ENCODE results near the gene HAVCR1.
"Not testable (repeated sequence)": the region's sequence is repeated elsewhere in the genome, so short reads cannot be mapped to it uniquely, and the experiment has no call there.

HAVCR1 gene

DNA sequence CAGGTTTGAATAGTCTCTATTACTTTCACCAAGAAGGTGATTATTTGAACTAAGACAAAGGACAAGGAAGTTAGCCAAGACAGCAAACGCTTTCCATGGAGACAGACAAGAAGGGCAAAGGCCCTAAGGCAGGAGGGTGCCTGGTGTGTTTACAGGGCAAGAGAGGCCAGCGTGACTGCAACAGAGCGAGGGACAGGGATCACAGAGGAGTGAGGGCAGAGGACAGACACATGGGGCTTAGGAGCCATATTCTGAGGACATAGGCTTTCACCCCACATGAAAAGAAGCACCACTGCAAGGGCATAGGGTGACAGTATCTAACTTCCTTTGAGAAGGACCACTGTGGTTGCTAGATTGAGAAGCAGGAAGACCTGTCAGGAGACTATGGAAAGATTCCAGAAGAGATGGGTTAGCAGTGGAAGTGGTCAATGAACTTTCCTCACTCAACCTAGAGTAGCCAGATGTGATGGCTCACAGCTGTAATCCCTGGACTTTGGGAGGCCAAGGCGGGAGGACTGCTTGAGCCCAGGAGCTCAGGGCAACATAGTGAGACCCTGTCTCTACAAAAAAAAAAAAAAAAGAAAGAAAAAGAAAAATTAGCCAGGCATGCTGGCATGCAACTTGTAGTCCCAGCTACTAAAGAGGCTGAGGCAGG is 5.0 kb upstream of the HAVCR1 start:
- no peaks in the 10 kb centered on the region for H3K36me3 Mint-ChIP-seq
- no peak overlapping the region for H3K4me3 Mint-ChIP-seq
- H3K9me3 Mint-ChIP-seq, result no peaks in the 10 kb centered on the region
- DNase-seq (ENCODE audit: low spot score in 2 of 2) (no peak), ATAC-seq (no peak)
- H3K27ac Mint-ChIP-seq, result peak overlapping the region; percentile 78
- H3K4me1 Mint-ChIP-seq, result no peaks in the 10 kb centered on the region

DNA sequence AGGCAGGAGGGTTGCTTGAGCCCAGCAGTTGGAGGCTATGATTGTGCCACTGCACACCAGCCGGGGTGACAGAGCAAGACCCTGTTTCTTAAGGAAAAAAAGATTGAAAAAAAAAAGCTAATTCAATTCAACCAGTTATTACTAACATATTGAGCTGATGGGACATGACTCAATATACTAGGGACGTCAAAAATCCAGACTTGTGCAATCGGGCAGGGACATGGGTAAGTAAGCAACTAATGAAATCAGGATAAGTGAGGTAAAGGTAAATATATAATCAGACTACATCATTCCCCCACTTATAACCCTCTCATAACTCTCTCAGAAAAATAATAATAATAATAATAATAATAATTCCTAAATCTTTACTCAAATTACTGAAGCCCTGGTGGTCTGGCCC is 975 bp upstream of the HAVCR1 start:
- no peak overlapping the region for H3K27ac Mint-ChIP-seq
- H3K4me3 Mint-ChIP-seq, result no peak overlapping the region
- DNase-seq (ENCODE audit: low spot score in 2 of 2) (no peak), ATAC-seq (no peak)
- H3K9me3 Mint-ChIP-seq, result no peaks in the 10 kb centered on the region
- no peaks in the 10 kb centered on the region for H3K4me1 Mint-ChIP-seq
- no peaks in the 10 kb centered on the region for H3K36me3 Mint-ChIP-seq

DNA sequence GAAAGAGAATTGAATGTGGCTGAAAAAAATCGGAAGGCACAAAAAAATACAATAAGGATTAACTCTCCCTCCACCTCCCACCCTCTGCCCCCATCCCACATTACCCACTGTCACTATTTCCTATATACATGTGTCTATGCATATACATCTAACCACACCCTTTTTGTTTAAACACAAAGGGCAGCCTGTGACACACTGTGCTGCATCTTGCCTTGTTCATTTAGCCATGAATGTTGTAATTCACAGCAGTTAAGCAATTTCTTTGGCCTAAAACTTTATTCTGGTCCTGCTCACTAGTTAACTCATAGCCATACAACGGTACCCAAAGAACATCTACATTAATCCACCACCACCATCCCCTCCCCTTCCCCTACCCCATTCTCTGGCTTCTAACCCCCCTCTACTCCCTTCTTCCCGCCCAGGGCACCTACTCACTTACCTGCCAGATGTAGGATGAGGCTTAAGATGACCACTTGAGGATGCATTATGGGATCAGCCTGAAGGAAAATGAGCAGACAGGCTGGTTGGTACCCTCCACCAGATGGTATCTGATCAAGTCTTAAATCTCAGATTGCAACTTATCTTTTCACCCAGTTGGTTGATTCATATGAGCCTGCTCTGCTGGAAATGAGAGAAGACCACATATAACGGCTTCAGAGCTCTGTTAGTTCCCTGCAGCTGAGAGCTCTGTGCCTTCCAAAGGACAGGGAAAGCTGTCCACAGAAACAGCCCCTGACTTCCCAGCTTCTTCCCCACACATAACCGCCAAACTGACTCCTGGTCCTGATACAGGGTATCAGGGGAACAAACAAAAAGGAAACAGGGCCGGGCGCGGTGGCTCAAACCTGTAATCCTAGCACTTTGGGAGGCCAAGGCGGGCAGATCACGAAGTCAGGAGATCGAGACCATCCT is 1.2 kb downstream of the HAVCR1 start:
- no peak overlapping the region for H3K27ac Mint-ChIP-seq
- DNase-seq (ENCODE audit: low spot score in 2 of 2), result no peak
- no peaks in the 10 kb centered on the region for H3K4me1 Mint-ChIP-seq
- H3K36me3 Mint-ChIP-seq, result no peaks in the 10 kb centered on the region
- H3K9me3 Mint-ChIP-seq, result no peaks in the 10 kb centered on the region
- ATAC-seq, result no peak
- no peak overlapping the region for H3K4me3 Mint-ChIP-seq

DNA sequence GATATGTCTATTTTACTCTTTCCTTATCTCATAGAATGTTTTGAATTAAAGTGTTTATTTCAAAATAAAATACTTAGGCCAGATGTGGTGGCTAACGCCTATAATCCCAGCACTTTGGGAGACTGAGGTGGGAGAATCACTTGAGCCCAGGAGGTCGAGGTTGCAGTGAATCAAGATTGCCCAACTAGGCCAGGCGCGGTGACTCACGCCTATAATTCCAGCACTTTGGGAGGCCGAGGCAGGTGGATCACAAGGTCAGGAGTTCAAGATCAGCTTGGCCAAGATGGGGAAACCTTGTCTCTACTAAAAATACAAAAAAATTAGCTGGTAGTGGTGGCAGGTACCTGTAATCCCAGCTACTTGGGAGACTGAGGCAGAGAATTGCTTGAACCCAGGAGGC is 2.1 kb downstream of the HAVCR1 start:
- not testable (repeated sequence) for ATAC-seq; H3K9me3 Mint-ChIP-seq; DNase-seq (ENCODE audit: low spot score in 2 of 2); H3K4me3 Mint-ChIP-seq; H3K27ac Mint-ChIP-seq; H3K36me3 Mint-ChIP-seq; H3K4me1 Mint-ChIP-seq

DNA sequence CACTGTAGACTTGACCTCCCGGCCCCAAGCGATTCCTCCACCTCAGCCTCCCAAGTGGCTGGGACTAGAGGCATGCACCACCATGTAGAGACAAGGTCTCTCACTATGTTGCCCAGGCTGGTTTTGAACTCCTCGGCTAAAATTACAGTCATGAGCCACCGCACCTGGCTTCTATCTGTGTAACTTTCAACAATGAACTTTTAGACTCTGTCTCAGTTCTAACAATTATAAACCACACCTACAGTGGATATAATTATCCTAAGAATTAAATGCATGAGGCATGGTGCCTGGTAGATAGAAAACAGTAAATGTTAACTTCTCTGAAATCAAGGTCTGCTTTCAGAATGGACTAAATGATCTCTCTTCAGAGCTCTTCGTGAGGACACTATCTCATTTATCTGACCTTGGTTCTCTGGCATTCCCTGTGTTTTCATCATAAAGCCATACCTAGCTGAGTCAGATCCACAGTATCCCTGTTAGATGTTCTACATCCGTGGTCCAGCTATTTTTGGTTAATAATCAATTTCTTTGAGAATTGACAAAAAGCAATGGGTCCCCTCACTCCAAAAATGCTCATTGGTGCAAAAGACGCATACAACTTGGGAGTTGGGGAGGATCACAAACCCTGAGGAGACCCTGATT is 7.2 kb downstream of the HAVCR1 start:
- DNase-seq (ENCODE audit: low spot score in 2 of 2) (no peak), ATAC-seq (no peak)
- H3K36me3 Mint-ChIP-seq, result no peaks in the 10 kb centered on the region
- peaks cover 8% of the 10 kb centered on the region for H3K4me1 Mint-ChIP-seq
- H3K9me3 Mint-ChIP-seq, result no peaks in the 10 kb centered on the region
- H3K4me3 Mint-ChIP-seq, result no peak overlapping the region
- no peak overlapping the region for H3K27ac Mint-ChIP-seq

DNA sequence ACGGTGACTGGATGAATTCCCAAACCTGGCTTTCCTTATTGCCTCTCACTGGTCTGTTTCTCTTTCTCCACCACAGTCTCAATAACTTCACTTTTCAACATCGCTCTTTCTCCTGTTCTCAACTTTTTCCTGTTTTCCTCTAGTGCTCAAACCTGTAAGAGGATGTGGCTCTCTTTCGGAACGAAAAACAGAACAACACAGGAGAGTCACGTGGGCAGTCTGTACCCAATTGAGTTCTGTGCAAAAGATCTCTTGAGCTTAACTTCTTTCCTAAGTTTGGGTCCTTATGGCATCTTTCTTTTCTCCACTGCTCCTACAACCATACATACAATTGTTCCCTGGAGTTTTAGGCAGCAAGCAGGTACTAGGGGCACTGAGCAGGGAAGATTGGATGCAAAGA is 8.9 kb downstream of the HAVCR1 start:
- peaks cover 15% of the 10 kb centered on the region for H3K4me1 Mint-ChIP-seq
- ATAC-seq, result no peak
- H3K27ac Mint-ChIP-seq, result no peak overlapping the region
- no peak overlapping the region for H3K4me3 Mint-ChIP-seq
- no peaks in the 10 kb centered on the region for H3K36me3 Mint-ChIP-seq
- DNase-seq (ENCODE audit: low spot score in 2 of 2), result no peak
- H3K9me3 Mint-ChIP-seq, result no peaks in the 10 kb centered on the region

DNA sequence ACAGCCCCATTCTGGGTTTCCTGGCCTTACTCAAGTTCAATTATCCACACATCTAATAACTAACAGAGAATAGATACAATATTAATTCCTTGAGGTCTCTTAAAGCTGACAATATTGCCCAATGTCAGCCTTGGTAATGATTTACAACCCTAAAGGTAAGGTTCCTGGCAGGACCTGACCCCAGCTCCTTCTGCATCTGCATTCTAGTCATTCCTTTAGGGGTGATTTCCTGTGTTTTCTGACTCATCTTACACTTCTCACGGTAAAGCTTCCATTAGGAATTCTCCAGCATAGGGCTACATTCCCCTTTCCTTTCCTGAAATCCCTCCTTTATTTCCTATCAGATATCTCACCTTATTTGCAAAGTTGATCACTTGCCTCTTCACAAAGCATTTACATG is 9.3 kb downstream of the HAVCR1 start:
- no peak for ATAC-seq
- Mint-ChIP-seq H3K4me3 (no peak overlapping the region), H3K9me3 (no peaks in the 10 kb centered on the region), H3K36me3 (no peaks in the 10 kb centered on the region), H3K4me1 (peaks cover 15% of the 10 kb centered on the region), H3K27ac (no peak overlapping the region)
- DNase-seq (ENCODE audit: low spot score in 2 of 2), result no peak

DNA sequence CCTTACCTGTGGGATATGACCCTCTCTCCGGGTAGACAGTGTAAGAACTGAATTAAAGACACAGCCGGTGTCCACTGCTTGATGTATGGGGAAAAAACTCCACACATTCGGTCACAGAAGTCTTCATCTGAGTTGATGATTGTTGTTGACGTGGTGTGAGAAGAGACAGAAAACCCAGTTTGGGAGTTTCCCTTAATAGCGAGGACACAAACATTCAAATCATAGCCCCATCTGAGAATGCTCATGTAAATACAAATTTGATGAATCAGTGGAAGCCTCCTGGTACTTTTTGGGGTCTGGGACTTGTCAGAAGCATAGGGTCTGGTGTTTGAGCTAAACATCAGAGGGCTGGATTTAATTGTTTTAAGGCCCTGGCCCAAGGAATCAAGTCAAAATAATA is 11.0 kb downstream of the HAVCR1 start:
- Mint-ChIP-seq H3K27ac (no peak overlapping the region), H3K9me3 (no peaks in the 10 kb centered on the region), H3K4me1 (peaks cover 15% of the 10 kb centered on the region), H3K4me3 (no peak overlapping the region), H3K36me3 (no peaks in the 10 kb centered on the region)
- ATAC-seq (no peak), DNase-seq (ENCODE audit: low spot score in 2 of 2) (no peak)

DNA sequence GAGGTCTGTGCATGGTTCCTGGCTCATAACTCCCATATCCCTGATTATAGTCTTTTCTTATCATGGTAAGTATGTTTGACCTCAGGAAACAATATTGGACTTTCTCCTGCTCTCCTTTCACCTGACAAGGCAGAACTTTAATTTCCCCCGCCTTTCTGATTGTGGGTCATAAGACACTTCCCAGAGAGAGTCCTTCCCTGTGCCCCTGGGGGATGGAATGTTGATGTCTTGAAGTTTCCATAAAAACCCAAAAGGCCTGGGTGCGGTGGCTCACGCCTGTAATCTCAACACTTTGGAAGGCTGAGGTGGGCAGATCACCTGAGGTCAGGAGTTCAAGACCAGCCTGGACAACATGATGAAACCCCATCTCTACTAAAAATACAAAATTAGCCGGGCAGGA is 11.9 kb downstream of the HAVCR1 start:
- not testable (repeated sequence) for H3K9me3 Mint-ChIP-seq, H3K27ac Mint-ChIP-seq

DNA sequence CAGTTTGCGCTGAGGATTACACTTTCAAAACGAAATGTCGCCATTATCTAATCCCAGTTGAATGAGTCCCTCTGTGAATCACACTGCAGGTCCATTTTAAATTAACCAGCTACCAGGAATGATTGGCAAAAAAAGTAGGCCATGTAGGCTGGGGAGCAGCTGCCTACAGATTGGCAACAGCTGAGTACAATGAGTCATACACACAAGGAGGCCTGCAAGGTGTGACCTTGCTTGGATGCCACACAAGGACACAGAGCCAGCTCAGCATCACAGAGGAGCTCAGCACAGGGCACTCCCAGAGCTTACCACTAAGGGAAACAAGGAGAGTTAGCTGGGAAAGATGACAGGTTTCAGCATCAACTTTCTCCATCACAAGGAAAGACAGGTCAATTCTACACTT is 12.9 kb downstream of the HAVCR1 start:
- no peak overlapping the region for H3K27ac Mint-ChIP-seq
- ATAC-seq, result peak; percentile 89

More for the DNA sequence above, 11.9 kb downstream of the HAVCR1 start:
- not testable (repeated sequence) for H3K4me3 Mint-ChIP-seq; DNase-seq (ENCODE audit: low spot score in 2 of 2); ATAC-seq; H3K36me3 Mint-ChIP-seq
- peaks cover 15% of the 10 kb centered on the region for H3K4me1 Mint-ChIP-seq

DNA sequence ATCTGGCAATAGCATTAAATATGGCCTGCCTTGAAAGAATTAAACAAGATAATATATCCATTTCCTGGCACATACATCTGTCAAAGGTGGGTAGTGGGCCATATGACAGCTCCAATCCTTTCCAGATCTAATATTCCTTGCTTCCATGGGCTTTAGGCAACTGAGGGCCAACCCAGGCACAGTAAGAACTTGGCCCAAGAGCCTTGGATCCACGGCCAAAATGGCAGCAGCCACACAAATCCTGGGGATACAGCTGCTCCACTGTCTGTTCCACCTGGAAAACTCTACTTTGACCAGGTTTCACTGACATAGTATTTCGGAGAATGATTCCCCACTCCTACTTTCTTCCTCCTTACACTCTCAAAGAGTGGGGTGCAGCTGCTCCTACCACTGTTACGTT is 13.3 kb downstream of the HAVCR1 start:
- no peak overlapping the region for H3K4me3 Mint-ChIP-seq
- DNase-seq (ENCODE audit: low spot score in 2 of 2), result no peak
- H3K9me3 Mint-ChIP-seq, result no peaks in the 10 kb centered on the region
- peaks cover 15% of the 10 kb centered on the region for H3K4me1 Mint-ChIP-seq
- no peaks in the 10 kb centered on the region for H3K36me3 Mint-ChIP-seq
- no peak overlapping the region for H3K27ac Mint-ChIP-seq
- no peak for ATAC-seq

More for the DNA sequence above, 12.9 kb downstream of the HAVCR1 start:
- Mint-ChIP-seq H3K36me3 (no peaks in the 10 kb centered on the region), H3K4me1 (peaks cover 15% of the 10 kb centered on the region), H3K4me3 (no peak overlapping the region), H3K9me3 (no peaks in the 10 kb centered on the region)
- no peak for DNase-seq (ENCODE audit: low spot score in 2 of 2)

DNA sequence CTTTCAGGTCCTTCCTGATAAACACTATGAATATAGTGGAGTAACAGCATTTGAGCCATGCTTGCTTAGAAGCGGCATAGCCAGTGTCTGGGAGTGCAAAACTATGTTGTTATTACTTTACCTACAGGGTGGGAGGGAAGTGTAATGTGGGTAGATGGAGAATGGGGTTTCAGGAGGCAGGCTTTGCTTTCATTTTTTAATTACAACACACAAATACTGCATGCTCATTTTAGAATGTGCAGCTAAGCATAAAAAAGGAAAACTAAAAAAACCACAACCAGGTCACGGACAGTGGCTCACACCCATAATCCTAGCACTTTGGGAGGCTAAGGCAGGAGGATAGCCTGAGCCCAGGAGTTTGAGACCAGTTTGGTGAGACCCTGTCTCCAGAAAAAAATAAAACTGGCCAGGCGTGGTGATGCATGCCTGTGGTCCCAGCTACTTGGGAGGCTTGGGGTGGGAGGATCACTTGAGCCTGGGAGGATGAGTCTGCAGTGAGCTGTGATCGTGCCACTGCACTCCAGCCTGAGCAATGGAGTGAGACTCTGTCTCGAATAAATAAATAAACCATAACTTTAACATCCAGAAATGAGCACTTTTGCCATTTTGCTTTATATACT is 20.2 kb downstream of the HAVCR1 start:
- Mint-ChIP-seq H3K4me1 (peaks cover 10% of the 10 kb centered on the region), H3K4me3 (no peak overlapping the region)
- ATAC-seq, result peak; percentile 56

DNA sequence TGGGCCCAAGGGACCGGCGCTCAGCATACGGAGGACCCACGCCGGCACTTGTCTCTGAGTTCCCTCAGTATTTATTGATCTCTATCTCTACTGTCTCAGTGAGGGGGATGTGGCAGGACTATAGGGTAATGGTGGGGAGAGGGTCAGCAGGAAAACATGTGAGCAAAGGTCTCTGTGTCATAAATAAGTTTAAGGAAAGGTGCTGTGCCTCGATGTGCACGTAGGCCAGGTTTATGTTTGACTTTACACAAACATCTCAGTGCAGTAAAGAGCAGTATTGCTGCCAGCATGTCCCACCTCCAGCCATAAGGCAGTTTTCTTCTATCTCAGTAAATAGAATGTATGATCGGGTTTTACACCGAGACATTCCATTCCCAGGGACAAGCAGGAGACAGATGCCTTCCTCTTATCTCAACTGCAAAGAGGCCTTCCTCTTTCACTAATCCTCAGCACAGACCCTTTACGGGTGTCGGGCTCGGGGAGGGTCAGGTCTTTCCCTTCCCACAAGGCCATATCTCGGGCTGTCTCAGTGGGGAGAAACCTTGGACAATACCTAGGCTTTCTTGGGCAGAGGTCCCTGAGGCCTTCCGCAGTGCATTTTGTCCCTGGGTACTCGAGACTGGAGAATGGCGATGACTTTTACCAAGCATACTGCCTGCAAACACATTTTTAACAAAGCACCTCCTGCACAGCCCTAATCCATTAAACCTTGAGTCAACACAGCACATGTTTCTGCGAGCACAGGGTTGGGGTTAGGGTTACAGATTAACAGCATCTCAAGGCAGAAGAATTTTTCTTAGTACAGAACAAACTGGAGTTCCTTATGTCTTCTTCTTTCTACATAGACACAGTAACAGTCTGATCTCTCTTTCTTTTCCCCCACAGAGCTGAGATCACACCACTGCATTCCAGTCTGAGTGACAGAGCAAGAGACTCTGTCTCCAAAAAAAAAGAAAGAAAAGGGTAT is 24.5 kb downstream of the HAVCR1 start:
- H3K4me3 Mint-ChIP-seq; H3K9me3 Mint-ChIP-seq; H3K36me3 Mint-ChIP-seq; ATAC-seq; DNase-seq (ENCODE audit: low spot score in 2 of 2): not testable (repeated sequence)
- H3K4me1 Mint-ChIP-seq, result peaks cover 29% of the 10 kb centered on the region
- H3K27ac Mint-ChIP-seq, result peak overlapping the region; percentile 41

More for the DNA sequence above, 20.2 kb downstream of the HAVCR1 start:
- Mint-ChIP-seq H3K36me3 (no peaks in the 10 kb centered on the region), H3K27ac (peak overlapping the region; percentile 24), H3K9me3 (no peaks in the 10 kb centered on the region)
- no peak for DNase-seq (ENCODE audit: low spot score in 2 of 2)

DNA sequence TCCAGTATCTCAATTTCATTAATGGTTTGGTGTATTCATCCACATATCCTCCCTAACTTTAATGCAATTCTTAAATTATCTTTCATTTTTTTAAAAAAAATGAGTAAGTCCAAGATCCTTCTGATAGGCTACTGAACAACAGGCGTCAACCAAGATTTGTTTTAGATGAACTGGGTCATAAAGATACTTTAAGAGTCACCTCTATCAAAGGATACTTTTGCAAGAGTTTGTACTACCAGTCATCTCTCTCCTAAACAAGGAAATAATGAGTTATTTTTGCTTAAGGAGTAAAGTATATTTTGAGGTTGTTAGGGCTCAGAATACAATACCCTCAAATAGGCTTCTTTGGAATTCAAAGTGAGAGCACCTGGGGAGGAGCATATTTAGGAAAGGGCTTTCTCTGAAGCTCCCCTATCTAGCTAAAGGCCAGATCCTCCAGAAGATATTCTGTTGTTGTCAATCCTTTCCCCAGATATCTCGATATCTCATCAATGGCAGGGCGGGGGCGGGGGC is 25.8 kb downstream of the HAVCR1 start:
- no peak for DNase-seq (ENCODE audit: low spot score in 2 of 2)
- ATAC-seq, result peak; percentile 33
- Mint-ChIP-seq H3K4me3 (no peak overlapping the region), H3K9me3 (no peaks in the 10 kb centered on the region), H3K4me1 (peaks cover 29% of the 10 kb centered on the region), H3K27ac (peak overlapping the region; percentile 41), H3K36me3 (no peaks in the 10 kb centered on the region)
